ENCODE measurements around the gene MCCD1. TPM values are rescaled to one million over a fixed set of nuclear protein-coding genes. Genes with fewer than 3 reads are reported as not detected.
"Not testable (repeated sequence)": the region's sequence is repeated elsewhere in the genome, so short reads cannot be mapped to it uniquely, and the experiment has no call there.

Gene MCCD1
- total RNA-seq, 1 experiment from 2014 or later, result not detected

- BruUV-seq (replicated peaks), result no TSS peak
- TF ChIP-seq REST (IDR thresholded peaks at IDR 0.05; ENCODE audit: insufficient read depth in 1 of 2, low read depth in 2 of 2, low read length in 1 of 2) (no peak), TCF7L2 (IDR thresholded peaks at IDR 0.05; ENCODE audit: low read depth, low read length) (no peak)
- in situ Hi-C loops (cut with HindIII; ENCODE audit: low pct_unique_long_range_greater_than_20kb, low sequenced_read_pairs), result no loop called here
- ChIA-PET POLR2A (interaction anchor here (1.0 kb wide), 1 partner anchor 30 kb away, joined by 3 read pairs; no protein-coding TSS in a partner anchor), CTCF (interaction anchor here (0.6 to 4.2 kb wide), 4 partner anchors 50 to 70 kb away, joined by 4 to 37 read pairs (median 8); no protein-coding TSS in a partner anchor)
- DNase-seq (ENCODE audit: low read depth, low spot score) (no peak), ATAC-seq (peak; percentile 25)
- Histone ChIP-seq H3K4me3 (ENCODE audit: low read depth in 2 of 2, low read length in 2 of 2) (peak overlapping the region; percentile 60 to 80), H3K36me3 (ENCODE audit: control insufficient read depth, insufficient read depth, low read length) (no peaks in the 10 kb centered on the region), H3K9me3 (ENCODE audit: control insufficient read depth, insufficient read depth, low read depth, low read length) (no peaks in the 10 kb centered on the region), H3K27ac (ENCODE audit: low read length) (peak overlapping the region; percentile 96), H3K4me1 (ENCODE audit: control insufficient read depth, insufficient read depth, low read length) (peaks cover 11% of the 10 kb centered on the region), H3K27me3 (ENCODE audit: control insufficient read depth, insufficient read depth, low read length) (no peaks in the 10 kb centered on the region)
- intact Hi-C loops (cut with micrococcal nuclease; ENCODE audit: unreplicated experiment), result no loop called here
Observed at GRCh38 chr6:31547727-31548543, 19.2 kb downstream of the MCCD1 start.

GRCh38 chr6:31548544-31548873, 19.7 kb downstream of the MCCD1 start:
- ATAC-seq (no peak), DNase-seq (ENCODE audit: low read depth, low spot score) (no peak)
- H3K9me3 ChIP-seq (ENCODE audit: control insufficient read depth, insufficient read depth, low read depth, low read length), result no peaks in the 10 kb centered on the region
- no peaks in the 10 kb centered on the region for H3K36me3 ChIP-seq (ENCODE audit: control insufficient read depth, insufficient read depth, low read length)
- no peaks in the 10 kb centered on the region for H3K27me3 ChIP-seq (ENCODE audit: control insufficient read depth, insufficient read depth, low read length)
- H3K27ac ChIP-seq (ENCODE audit: low read length), result peak overlapping the region; percentile 96
- peaks cover 7% of the 10 kb centered on the region for H3K4me1 ChIP-seq (ENCODE audit: control insufficient read depth, insufficient read depth, low read length)
- CTCF ChIA-PET, result interaction anchor here (0.6 to 4.2 kb wide), 2 partner anchors 49 to 69 kb away, joined by 10 to 37 read pairs; no protein-coding TSS in a partner anchor
- BruUV-seq (replicated peaks), result no TSS peak
- POLR2A ChIA-PET, result interaction anchor here (1.0 kb wide), 1 partner anchor 30 kb away, joined by 3 read pairs; no protein-coding TSS in a partner anchor
- intact Hi-C loops (cut with micrococcal nuclease; ENCODE audit: unreplicated experiment), result no loop called here
- TF ChIP-seq TCF7L2 (IDR thresholded peaks at IDR 0.05; ENCODE audit: low read depth, low read length) (no peak), REST (IDR thresholded peaks at IDR 0.05; ENCODE audit: insufficient read depth in 1 of 2, low read depth in 2 of 2, low read length in 1 of 2) (no peak), CTCF (IDR thresholded peaks at IDR 0.05) (no peak), SIN3A (IDR thresholded peaks at IDR 0.05; ENCODE audit: borderline replicate concordance, insufficient read depth, low read depth, low read length) (no peak), POLR2AphosphoS5 (IDR thresholded peaks at IDR 0.05; ENCODE audit: low read depth, low read length) (no peak)
- in situ Hi-C loops (cut with HindIII; ENCODE audit: low pct_unique_long_range_greater_than_20kb, low sequenced_read_pairs), result no loop called here
- peak overlapping the region; percentile 60 to 80 for H3K4me3 ChIP-seq (ENCODE audit: low read depth in 2 of 2, low read length in 2 of 2)

GRCh38 chr6:31551371-31551770, 22.6 kb downstream of the MCCD1 start:
- BruUV-seq (replicated peaks); H3K36me3 ChIP-seq (ENCODE audit: control insufficient read depth, insufficient read depth, low read length); in situ Hi-C loops (cut with HindIII; ENCODE audit: low pct_unique_long_range_greater_than_20kb, low sequenced_read_pairs); H3K9me3 ChIP-seq (ENCODE audit: control insufficient read depth, insufficient read depth, low read depth, low read length); H3K4me3 ChIP-seq (ENCODE audit: low read depth in 2 of 2, low read length in 2 of 2); DNase-seq (ENCODE audit: low read depth, low spot score); H3K27ac ChIP-seq (ENCODE audit: low read length); H3K27me3 ChIP-seq (ENCODE audit: control insufficient read depth, insufficient read depth, low read length); H3K4me1 ChIP-seq (ENCODE audit: control insufficient read depth, insufficient read depth, low read length); ATAC-seq: not testable (repeated sequence)
- CTCF ChIA-PET, result interaction anchor here (0.8 to 1.7 kb wide), 6 partner anchors 27 to 47 kb away, joined by 3 to 22 read pairs (median 6); no protein-coding TSS in a partner anchor
- POLR2A ChIA-PET, result interaction anchor here (0.5 to 0.6 kb wide), 2 partner anchors 48 to 354 kb away, joined by 3 to 4 read pairs; no protein-coding TSS in a partner anchor
- intact Hi-C loops (cut with micrococcal nuclease; ENCODE audit: unreplicated experiment), result loop anchor here (1.0 kb wide), 1 partner anchor 46 kb away; no protein-coding TSS in a partner anchor

All from Panc1 (cell line).